SK-N-SH treated with all-trans-retinoic acid at 6 μM for 48 hours (cell line): Measurements from ENCODE around the gene IFITM1.
A peak's percentile ranks its signal among the peaks of the same experiment; 100 is the strongest.
"Not testable (repeated sequence)": the region's sequence is repeated elsewhere in the genome, so short reads cannot be mapped to it uniquely, and the experiment has no call there.

ENCODE experiments used
- ATAC-seq: fragments of 200-7000 bp; cut with Tn5 transposase; 3 replicates; pipeline ENCODE4 v1.9.1; 2020; ENCODE audit warnings: mild to moderate bottlenecking, moderate library complexity
- ARNTL ChIP-seq: fragments of 450-650 bp; formaldehyde crosslinking; IDR thresholded peaks from 2 replicates; pipeline ENCODE4 v1.5.0; 2020; ENCODE audit warnings: low read depth, mild to moderate bottlenecking, moderate library complexity, borderline replicate concordance
- BACH2 ChIP-seq: fragments of 250-450 bp; sonication (Bioruptor Pico); IDR thresholded peaks from 2 replicates; pipeline ENCODE4 v1.9.0; 2021; ENCODE audit warnings: mild to moderate bottlenecking, borderline replicate concordance
- CSDC2 ChIP-seq: fragments of 250-450 bp; sonication (Bioruptor Pico); IDR thresholded peaks from 2 replicates; pipeline ENCODE4 v1.5.0; 2020; ENCODE audit warnings: mild to moderate bottlenecking, moderate library complexity
- ESRRG ChIP-seq: fragments of 250-450 bp; sonication (Bioruptor Pico); IDR thresholded peaks from 2 replicates; pipeline ENCODE4 v1.6.1; 2021; ENCODE audit warnings: mild to moderate bottlenecking
- ISL1 ChIP-seq: fragments of 250-450 bp; sonication (Bioruptor Pico); IDR thresholded peaks from 2 replicates; pipeline ENCODE4 v2.1.2; 2022; ENCODE audit warnings: mild to moderate bottlenecking, moderate library complexity
- PPARA ChIP-seq: fragments of 250-450 bp; sonication (Bioruptor Pico); IDR thresholded peaks from 2 replicates; pipeline ENCODE4 v1.5.0; 2020; ENCODE audit warnings: mild to moderate bottlenecking, borderline replicate concordance
- RARB ChIP-seq: fragments of 250-450 bp; sonication (Bioruptor Pico); IDR thresholded peaks from 2 replicates; pipeline ENCODE4 v1.8.0; 2021; ENCODE audit warnings: mild to moderate bottlenecking, moderate library complexity
- TCF4 ChIP-seq: fragments of 250-450 bp; sonication (Bioruptor Pico); IDR thresholded peaks from 2 replicates; pipeline ENCODE4 v1.8.0; 2021; ENCODE audit warnings: mild to moderate bottlenecking, moderate library complexity, borderline replicate concordance
- ZC3H10 ChIP-seq: fragments of 250-450 bp; sonication (Bioruptor Pico); IDR thresholded peaks from 2 replicates; pipeline ENCODE4 v1.5.1; 2021; ENCODE audit warnings: mild to moderate bottlenecking, moderate library complexity
- ZFP3 ChIP-seq: fragments of 250-450 bp; sonication (Bioruptor Pico); IDR thresholded peaks from 2 replicates; pipeline ENCODE4 v1.5.0; 2020; ENCODE audit warnings: mild to moderate bottlenecking, moderate library complexity
- ZNF8 ChIP-seq: fragments of 450-650 bp; formaldehyde crosslinking; IDR thresholded peaks from 2 replicates; pipeline ENCODE4 v1.5.0; 2020; ENCODE audit warnings: mild to moderate bottlenecking, moderate library complexity
- TF ChIP-seq, protein P1 (sequence below): fragments of 250-450 bp; sonication (Bioruptor Pico); IDR thresholded peaks from 2 replicates; pipeline ENCODE4 v1.5.1; 2020; ENCODE audit warnings: low read depth, mild to moderate bottlenecking, moderate library complexity
- TF ChIP-seq, protein P2 (sequence below): fragments of 250-450 bp; sonication (Bioruptor Pico); IDR thresholded peaks from 2 replicates; pipeline ENCODE4 v1.8.0; 2020; ENCODE audit warnings: mild to moderate bottlenecking, moderate library complexity, borderline replicate concordance
- TF ChIP-seq, protein P3 (sequence below): fragments of 250-450 bp; sonication (Bioruptor Pico); IDR thresholded peaks from 2 replicates; pipeline ENCODE4 v1.5.1; 2021; ENCODE audit warnings: mild to moderate bottlenecking, moderate library complexity
- TF ChIP-seq, protein P4 (sequence below): fragments of 250-450 bp; sonication (Bioruptor Pico); IDR thresholded peaks from 2 replicates; pipeline ENCODE4 v1.5.0; 2020; ENCODE audit warnings: mild to moderate bottlenecking, moderate library complexity

Gene IFITM1

DNA sequence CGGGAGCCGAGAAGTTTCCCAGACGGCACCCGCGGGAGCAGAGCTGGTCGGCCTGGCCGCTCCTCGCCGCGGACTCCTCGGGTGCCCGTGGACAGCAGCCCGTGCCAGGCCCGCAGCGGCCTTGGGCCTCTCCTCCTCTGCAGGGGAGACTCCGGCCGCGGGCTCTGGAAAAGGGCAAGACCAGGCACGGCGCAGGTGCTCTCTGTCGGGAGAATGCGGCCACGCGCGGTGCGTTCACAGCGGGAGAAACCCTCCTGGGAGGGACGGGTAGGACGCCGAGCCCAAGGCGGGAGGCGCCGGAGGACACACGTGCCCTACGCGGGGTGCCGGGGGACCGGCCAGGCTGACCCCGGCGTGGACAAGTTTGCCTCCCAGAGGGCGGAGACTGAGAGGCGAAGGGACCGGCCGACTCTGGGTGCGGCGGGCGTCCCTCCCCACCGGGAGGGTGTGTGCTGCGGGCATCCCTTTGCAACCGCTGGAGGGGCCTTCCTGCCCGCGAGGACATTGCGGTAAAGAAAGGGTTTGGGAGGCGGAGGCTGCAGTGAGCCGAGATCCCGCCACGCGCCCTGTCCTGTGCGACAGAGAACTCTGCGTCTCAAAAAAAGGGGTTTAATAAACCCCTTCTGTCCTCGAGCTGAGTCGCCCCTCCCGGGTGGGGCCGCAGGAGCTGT is 2.3 kb downstream of the IFITM1 start:
- no peak for ATAC-seq

DNA sequence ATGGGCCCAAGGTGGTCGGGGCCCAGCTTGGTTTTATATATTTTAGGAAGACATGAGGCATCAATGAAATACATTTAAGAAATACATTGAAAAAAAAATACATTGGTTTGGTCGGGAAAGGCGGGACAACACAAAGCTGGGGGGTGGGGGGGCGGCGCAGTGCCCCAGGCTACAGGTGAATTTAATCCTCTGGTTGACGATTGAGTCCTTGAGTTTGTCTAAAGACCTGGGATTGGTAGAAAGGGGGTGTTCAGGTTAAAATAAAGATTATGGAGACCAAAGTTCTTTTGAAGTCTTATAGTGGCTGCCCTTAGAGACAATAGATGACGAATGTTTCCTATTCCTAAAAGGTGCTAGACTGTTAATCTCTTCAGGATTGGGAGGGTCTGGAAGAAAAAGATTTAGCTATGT is 3.1 kb downstream of the IFITM1 start:
- TF ChIP-seq TCF4 (CRISPR knock-in tag) (no peak), RARB (CRISPR knock-in tag) (no peak), ZNF8 (no peak), ZFP3 (CRISPR knock-in tag) (no peak), PPARA (no peak), ISL1 (no peak), BACH2 (no peak), CSDC2 (CRISPR knock-in tag) (no peak), ESRRG (CRISPR knock-in tag) (no peak)
- TF ChIP-seq, protein P1, sequence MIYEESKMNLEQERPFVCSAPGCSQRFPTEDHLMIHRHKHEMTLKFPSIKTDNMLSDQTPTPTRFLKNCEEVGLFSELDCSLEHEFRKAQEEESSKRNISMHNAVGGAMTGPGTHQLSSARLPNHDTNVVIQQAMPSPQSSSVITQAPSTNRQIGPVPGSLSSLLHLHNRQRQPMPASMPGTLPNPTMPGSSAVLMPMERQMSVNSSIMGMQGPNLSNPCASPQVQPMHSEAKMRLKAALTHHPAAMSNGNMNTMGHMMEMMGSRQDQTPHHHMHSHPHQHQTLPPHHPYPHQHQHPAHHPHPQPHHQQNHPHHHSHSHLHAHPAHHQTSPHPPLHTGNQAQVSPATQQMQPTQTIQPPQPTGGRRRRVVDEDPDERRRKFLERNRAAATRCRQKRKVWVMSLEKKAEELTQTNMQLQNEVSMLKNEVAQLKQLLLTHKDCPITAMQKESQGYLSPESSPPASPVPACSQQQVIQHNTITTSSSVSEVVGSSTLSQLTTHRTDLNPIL (CRISPR knock-in tag) = no peak
- TF ChIP-seq, protein P2, sequence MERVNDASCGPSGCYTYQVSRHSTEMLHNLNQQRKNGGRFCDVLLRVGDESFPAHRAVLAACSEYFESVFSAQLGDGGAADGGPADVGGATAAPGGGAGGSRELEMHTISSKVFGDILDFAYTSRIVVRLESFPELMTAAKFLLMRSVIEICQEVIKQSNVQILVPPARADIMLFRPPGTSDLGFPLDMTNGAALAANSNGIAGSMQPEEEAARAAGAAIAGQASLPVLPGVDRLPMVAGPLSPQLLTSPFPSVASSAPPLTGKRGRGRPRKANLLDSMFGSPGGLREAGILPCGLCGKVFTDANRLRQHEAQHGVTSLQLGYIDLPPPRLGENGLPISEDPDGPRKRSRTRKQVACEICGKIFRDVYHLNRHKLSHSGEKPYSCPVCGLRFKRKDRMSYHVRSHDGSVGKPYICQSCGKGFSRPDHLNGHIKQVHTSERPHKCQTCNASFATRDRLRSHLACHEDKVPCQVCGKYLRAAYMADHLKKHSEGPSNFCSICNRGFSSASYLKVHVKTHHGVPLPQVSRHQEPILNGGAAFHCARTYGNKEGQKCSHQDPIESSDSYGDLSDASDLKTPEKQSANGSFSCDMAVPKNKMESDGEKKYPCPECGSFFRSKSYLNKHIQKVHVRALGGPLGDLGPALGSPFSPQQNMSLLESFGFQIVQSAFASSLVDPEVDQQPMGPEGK (CRISPR knock-in tag) = no peak

More for the DNA sequence above, 2.3 kb downstream of the IFITM1 start:
- no peak for TF ChIP-seq ISL1
- TF ChIP-seq PPARA = no peak
- no peak for TF ChIP-seq TCF4 (CRISPR knock-in tag)
- TF ChIP-seq, protein P3, sequence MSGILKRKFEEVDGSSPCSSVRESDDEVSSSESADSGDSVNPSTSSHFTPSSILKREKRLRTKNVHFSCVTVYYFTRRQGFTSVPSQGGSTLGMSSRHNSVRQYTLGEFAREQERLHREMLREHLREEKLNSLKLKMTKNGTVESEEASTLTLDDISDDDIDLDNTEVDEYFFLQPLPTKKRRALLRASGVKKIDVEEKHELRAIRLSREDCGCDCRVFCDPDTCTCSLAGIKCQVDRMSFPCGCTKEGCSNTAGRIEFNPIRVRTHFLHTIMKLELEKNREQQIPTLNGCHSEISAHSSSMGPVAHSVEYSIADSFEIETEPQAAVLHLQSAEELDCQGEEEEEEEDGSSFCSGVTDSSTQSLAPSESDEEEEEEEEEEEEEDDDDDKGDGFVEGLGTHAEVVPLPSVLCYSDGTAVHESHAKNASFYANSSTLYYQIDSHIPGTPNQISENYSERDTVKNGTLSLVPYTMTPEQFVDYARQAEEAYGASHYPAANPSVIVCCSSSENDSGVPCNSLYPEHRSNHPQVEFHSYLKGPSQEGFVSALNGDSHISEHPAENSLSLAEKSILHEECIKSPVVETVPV (CRISPR knock-in tag) = no peak
- no peak for TF ChIP-seq BACH2
- TF ChIP-seq, protein P2 (CRISPR knock-in tag) = no peak
- TF ChIP-seq ARNTL (CRISPR knock-in tag) = no peak
- TF ChIP-seq ZC3H10 (CRISPR knock-in tag) = no peak
- TF ChIP-seq, protein P4, sequence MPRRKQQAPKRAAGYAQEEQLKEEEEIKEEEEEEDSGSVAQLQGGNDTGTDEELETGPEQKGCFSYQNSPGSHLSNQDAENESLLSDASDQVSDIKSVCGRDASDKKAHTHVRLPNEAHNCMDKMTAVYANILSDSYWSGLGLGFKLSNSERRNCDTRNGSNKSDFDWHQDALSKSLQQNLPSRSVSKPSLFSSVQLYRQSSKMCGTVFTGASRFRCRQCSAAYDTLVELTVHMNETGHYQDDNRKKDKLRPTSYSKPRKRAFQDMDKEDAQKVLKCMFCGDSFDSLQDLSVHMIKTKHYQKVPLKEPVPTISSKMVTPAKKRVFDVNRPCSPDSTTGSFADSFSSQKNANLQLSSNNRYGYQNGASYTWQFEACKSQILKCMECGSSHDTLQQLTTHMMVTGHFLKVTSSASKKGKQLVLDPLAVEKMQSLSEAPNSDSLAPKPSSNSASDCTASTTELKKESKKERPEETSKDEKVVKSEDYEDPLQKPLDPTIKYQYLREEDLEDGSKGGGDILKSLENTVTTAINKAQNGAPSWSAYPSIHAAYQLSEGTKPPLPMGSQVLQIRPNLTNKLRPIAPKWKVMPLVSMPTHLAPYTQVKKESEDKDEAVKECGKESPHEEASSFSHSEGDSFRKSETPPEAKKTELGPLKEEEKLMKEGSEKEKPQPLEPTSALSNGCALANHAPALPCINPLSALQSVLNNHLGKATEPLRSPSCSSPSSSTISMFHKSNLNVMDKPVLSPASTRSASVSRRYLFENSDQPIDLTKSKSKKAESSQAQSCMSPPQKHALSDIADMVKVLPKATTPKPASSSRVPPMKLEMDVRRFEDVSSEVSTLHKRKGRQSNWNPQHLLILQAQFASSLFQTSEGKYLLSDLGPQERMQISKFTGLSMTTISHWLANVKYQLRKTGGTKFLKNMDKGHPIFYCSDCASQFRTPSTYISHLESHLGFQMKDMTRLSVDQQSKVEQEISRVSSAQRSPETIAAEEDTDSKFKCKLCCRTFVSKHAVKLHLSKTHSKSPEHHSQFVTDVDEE (CRISPR knock-in tag) = no peak

DNA sequence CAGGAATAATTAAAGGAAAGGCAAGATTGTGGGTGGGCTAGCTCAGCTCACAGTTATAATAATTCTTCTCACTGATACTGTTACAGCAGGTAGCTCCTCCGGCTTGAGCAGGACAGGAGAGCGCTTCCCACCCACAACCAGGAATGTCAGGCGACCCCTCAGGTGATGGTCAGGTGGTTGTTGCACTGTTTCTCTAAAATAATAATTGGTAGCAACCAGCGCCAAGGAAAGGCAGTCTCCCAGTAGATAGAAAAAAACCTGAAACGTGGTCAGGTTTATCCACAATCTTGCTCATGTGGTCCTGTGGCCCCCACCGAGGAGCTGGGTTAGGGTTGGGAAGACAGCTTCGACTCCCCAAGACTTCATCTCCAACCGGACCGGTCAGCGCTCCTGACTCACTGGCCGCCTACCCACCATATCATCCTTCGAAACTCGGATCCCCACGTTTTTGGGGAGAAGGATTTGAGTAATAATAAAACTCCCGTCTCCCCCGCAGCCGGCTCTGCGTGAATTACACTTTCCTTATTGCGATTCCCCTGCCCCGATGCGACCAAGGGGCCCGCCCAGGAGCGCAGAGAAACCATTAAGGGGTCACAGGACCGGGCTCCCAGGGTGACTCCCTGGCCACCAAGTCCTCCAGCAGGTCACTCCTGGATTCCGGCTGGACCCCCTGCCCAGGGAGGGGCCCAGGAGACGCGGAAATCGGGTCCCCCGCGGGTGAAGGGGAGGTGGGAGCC is 4.0 kb downstream of the IFITM1 start:
- not testable (repeated sequence) for ATAC-seq

More for the DNA sequence above, 3.1 kb downstream of the IFITM1 start:
- ATAC-seq = no peak

DNA sequence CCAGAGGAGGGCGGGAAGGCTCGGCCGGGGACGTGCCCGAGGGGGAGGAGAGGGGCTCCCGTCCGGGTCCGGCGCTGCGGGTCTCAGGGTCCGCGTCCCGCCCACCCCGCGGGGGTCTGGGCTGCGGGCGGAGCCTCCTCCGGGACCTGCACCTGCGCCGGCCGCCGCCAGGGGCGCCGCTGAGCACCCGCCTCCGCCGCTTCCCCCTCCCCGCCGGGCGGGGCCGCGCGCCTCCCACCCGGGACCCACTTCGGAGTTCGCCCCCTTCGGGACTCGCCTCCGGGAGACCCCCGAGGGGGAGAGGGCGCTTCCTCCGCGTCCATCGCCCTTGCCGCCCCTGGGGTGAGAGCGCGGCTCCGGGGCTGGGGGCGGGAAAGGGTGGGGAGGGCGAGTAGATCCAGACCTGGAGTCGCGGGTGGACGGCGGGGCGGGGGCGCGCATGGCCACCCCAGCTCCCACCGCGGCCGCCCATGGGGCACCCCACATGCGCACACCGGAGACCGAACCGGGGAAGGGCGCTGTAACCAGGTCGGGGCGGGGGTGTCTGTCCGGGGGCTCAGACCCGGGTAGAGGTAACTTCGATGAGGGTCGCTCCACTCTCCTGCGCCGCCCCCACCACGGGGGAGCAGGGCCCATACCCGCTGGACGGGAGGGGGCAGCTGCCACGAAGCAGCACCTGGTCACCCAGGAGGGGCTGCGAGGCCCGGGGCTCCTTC is 4.7 kb downstream of the IFITM1 start:
- ATAC-seq = peak; percentile 51

DNA sequence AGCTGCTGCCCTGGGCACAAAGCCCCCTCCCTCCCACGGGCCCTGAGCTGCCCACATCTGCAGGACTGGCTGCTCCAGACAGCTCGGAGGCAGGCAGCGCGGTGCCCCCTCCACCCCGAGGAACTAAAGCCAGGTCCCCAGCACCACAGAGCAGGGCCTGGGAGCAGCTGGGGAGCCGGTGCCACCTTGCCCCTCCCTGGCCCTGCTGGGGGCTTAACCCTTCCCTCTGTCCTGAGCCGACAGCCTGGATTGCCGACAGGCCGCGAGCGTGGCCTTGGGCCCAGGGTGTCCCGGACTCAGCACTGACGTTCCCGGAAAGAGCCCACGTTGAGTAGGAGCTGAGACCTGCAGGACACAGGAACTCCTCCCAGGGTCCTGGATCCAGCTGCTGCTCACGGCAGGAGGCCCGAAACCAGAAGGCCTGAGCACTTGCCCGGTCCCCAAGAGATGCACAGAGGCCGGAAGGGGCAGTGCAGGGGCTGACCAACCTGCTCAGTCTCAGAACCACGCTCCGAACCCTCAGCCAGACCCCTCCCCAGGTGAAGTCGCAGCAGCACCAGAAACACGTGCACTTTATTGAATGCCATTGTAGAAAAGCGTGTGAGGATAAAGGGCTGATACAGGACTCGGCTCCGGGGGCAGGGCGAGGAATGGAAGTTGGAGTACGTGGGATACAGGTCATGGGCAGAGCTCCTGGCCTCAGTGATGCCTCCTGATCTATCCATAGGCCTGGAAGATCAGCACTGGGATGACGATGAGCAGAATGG is 5.5 kb downstream of the IFITM1 start:
- peak; percentile 47 for ATAC-seq

DNA sequence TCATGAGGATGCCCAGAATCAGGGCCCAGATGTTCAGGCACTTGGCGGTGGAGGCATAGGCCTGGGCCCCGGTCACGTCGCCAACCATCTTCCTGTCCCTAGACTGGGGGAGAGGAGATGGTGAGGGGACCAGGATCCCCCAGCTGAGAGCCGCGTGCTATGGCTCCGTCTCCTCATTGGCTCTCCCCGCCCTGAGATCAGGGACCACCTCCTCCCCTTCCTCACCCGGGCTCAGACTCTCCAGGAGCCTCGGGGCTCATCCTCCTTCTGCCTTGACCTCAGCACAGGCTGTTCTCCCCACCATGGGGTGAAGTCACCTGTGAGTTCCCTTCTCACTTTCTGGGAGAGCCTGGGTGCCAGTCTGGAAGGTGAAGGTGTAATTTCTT is 6.0 kb downstream of the IFITM1 start:
- not testable (repeated sequence) for ATAC-seq
